ENCODE data around the gene HCFC1R1. TPM values are rescaled to one million over a fixed set of nuclear protein-coding genes. Genes with fewer than 3 reads are reported as not detected.

HCFC1R1 gene
- total RNA-seq, 1 experiment from 2014 or later, result 76.0 TPM

DNA sequence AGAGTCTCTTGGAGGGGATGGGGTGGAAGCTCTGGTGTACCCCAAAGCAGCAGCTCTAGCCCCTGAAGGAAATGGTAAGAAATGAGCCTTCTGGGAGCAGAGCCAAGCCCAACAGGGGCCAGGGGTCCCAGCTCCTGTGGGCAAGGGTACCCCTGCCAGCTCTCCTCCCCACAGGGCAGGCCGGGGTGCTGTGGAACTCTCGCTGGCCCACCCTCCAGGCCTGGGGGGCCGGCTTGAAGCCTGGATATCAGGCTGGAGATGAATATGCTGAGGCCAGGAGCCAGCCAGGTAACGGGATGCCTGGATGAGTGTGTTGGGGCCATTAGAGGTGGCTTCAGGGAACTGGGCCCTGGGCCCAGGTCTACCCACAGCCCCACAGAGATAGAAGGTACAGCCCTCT is 23.2 kb downstream of the HCFC1R1 start:
- H3K36me3 Mint-ChIP-seq, result no peaks in the 10 kb centered on the region
- POLR2A ChIA-PET, result interaction anchor here (1.0 to 13.9 kb wide), 3 partner anchors 21 to 31 kb away, joined by 3 to 502 read pairs (median 3); partner anchors contain the start of genes CLDN6, HCFC1R1, THOC6 and TNFRSF12A
- H3K4me1 Mint-ChIP-seq, result peaks cover 8% of the 10 kb centered on the region
- CTCF ChIA-PET, result interaction anchor here (0.9 to 13.4 kb wide), 15 partner anchors 9 to 162 kb away, joined by 3 to 355 read pairs (median 6); partner anchors contain the start of genes CLDN6, CLDN9, HCFC1R1 and THOC6
- DNase-seq (ENCODE audit: low spot score) (no peak), ATAC-seq (no peak)
- TF ChIP-seq ZNF232 (CRISPR knock-in tag; IDR thresholded peaks at IDR 0.05), result no peak
- no peak for TF ChIP-seq CREM (CRISPR knock-in tag; IDR thresholded peaks at IDR 0.05)
- TF ChIP-seq, protein P1, sequence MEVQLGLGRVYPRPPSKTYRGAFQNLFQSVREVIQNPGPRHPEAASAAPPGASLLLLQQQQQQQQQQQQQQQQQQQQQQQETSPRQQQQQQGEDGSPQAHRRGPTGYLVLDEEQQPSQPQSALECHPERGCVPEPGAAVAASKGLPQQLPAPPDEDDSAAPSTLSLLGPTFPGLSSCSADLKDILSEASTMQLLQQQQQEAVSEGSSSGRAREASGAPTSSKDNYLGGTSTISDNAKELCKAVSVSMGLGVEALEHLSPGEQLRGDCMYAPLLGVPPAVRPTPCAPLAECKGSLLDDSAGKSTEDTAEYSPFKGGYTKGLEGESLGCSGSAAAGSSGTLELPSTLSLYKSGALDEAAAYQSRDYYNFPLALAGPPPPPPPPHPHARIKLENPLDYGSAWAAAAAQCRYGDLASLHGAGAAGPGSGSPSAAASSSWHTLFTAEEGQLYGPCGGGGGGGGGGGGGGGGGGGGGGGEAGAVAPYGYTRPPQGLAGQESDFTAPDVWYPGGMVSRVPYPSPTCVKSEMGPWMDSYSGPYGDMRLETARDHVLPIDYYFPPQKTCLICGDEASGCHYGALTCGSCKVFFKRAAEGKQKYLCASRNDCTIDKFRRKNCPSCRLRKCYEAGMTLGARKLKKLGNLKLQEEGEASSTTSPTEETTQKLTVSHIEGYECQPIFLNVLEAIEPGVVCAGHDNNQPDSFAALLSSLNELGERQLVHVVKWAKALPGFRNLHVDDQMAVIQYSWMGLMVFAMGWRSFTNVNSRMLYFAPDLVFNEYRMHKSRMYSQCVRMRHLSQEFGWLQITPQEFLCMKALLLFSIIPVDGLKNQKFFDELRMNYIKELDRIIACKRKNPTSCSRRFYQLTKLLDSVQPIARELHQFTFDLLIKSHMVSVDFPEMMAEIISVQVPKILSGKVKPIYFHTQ (CRISPR knock-in tag; IDR thresholded peaks at IDR 0.05), result no peak
- TF ChIP-seq, protein P2, sequence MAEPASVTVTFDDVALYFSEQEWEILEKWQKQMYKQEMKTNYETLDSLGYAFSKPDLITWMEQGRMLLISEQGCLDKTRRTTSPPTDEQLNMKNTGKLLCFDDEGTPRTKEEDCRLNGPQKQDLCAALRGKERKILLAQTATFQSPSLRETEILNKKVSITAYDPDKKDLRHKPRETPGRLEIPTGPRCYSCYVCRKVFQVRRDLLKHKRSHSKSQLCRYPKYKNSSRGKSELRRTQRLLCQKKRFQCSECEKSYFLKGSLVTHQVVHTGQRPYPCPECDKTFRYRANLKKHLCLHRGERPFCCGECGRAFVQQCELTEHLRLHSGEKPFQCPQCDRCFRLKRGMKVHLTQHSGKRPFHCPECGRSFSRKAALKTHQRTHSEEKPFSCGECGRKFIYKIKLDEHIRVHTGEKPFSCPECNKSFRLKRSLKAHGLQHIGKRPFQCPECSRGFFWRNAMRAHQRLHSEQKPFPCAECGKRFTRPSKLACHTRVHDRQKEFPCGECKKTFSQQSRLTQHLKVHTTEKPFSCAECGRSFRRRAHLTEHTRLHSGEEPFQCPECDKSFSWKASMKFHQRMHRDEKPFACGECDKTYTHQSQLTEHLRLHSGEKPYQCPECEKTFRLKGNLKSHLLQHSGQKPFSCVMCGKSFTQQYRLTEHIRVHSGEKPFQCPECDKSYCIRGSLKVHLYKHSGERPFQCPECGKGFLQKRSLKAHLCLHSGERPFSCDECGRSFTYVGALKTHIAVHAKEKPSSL (CRISPR knock-in tag; conservative IDR thresholded peaks at IDR 0.05), result no peak
- TF ChIP-seq, protein P3, sequence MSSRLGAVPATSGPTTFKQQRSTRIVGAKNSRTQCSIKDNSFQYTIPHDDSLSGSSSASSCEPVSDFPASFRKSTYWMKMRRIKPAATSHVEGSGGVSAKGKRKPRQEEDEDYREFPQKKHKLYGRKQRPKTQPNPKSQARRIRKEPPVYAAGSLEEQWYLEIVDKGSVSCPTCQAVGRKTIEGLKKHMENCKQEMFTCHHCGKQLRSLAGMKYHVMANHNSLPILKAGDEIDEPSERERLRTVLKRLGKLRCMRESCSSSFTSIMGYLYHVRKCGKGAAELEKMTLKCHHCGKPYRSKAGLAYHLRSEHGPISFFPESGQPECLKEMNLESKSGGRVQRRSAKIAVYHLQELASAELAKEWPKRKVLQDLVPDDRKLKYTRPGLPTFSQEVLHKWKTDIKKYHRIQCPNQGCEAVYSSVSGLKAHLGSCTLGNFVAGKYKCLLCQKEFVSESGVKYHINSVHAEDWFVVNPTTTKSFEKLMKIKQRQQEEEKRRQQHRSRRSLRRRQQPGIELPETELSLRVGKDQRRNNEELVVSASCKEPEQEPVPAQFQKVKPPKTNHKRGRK (CRISPR knock-in tag; IDR thresholded peaks at IDR 0.05; ENCODE audit: borderline replicate concordance), result no peak
- TF ChIP-seq, protein P4, sequence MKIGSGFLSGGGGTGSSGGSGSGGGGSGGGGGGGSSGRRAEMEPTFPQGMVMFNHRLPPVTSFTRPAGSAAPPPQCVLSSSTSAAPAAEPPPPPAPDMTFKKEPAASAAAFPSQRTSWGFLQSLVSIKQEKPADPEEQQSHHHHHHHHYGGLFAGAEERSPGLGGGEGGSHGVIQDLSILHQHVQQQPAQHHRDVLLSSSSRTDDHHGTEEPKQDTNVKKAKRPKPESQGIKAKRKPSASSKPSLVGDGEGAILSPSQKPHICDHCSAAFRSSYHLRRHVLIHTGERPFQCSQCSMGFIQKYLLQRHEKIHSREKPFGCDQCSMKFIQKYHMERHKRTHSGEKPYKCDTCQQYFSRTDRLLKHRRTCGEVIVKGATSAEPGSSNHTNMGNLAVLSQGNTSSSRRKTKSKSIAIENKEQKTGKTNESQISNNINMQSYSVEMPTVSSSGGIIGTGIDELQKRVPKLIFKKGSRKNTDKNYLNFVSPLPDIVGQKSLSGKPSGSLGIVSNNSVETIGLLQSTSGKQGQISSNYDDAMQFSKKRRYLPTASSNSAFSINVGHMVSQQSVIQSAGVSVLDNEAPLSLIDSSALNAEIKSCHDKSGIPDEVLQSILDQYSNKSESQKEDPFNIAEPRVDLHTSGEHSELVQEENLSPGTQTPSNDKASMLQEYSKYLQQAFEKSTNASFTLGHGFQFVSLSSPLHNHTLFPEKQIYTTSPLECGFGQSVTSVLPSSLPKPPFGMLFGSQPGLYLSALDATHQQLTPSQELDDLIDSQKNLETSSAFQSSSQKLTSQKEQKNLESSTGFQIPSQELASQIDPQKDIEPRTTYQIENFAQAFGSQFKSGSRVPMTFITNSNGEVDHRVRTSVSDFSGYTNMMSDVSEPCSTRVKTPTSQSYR (CRISPR knock-in tag; IDR thresholded peaks at IDR 0.05), result no peak
- TF ChIP-seq ZNF671 (CRISPR knock-in tag; IDR thresholded peaks at IDR 0.05), result no peak
- TF ChIP-seq, protein P5, sequence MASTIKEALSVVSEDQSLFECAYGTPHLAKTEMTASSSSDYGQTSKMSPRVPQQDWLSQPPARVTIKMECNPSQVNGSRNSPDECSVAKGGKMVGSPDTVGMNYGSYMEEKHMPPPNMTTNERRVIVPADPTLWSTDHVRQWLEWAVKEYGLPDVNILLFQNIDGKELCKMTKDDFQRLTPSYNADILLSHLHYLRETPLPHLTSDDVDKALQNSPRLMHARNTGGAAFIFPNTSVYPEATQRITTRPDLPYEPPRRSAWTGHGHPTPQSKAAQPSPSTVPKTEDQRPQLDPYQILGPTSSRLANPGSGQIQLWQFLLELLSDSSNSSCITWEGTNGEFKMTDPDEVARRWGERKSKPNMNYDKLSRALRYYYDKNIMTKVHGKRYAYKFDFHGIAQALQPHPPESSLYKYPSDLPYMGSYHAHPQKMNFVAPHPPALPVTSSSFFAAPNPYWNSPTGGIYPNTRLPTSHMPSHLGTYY (CRISPR knock-in tag; IDR thresholded peaks at IDR 0.05), result no peak
- TF ChIP-seq NFATC4 (CRISPR knock-in tag; IDR thresholded peaks at IDR 0.05), result no peak
- no peak for TF ChIP-seq ZBTB21 (CRISPR knock-in tag; IDR thresholded peaks at IDR 0.05; ENCODE audit: borderline replicate concordance)
- no peak for TF ChIP-seq SMAD3 (CRISPR knock-in tag; IDR thresholded peaks at IDR 0.05; ENCODE audit: borderline replicate concordance)
- H3K9me3 Mint-ChIP-seq, result no peaks in the 10 kb centered on the region
- no peaks in the 10 kb centered on the region for H3K27me3 Mint-ChIP-seq (ENCODE audit: low read depth)
- no peak overlapping the region for H3K4me3 Mint-ChIP-seq
- no peak overlapping the region for H3K27ac Mint-ChIP-seq

DNA sequence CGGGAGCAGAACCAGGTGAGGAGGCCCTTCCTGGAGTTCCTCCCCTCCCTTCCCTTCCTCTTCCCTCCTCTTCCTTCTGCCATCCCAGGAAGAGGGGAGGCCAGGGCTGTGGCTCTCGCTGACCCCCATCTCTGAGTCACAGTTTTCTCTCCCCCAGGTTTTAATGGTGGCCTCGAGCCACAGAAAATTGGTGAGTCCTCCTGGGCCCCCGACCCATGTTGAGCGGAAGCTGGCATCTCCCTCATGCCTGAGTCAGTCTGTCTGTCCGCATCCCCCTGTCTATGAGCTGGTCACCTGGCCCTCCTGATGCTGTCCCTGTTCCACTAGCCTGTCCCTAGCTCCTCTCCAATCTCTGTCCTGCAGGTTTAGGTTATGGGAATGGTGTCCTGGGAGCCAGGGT is 23.8 kb downstream of the HCFC1R1 start:
- H3K27ac Mint-ChIP-seq, result no peak overlapping the region
- H3K9me3 Mint-ChIP-seq, result no peaks in the 10 kb centered on the region
- H3K4me1 Mint-ChIP-seq, result peaks cover 5% of the 10 kb centered on the region
- H3K4me3 Mint-ChIP-seq, result no peak overlapping the region
- ChIA-PET POLR2A (interaction anchor here (13.9 kb wide), 1 partner anchor 22 kb away, joined by 502 read pairs; the partner anchor contains the start of genes CLDN6, HCFC1R1, THOC6 and TNFRSF12A), CTCF (interaction anchor here (1.1 to 13.4 kb wide), 3 partner anchors 9 to 30 kb away, joined by 3 to 355 read pairs (median 13); no protein-coding TSS in a partner anchor)
- no peaks in the 10 kb centered on the region for H3K27me3 Mint-ChIP-seq (ENCODE audit: low read depth)
- H3K36me3 Mint-ChIP-seq, result no peaks in the 10 kb centered on the region
- no peak for DNase-seq (ENCODE audit: low spot score)
- ATAC-seq, result no peak
- TF ChIP-seq GABPB1 (CRISPR knock-in tag; IDR thresholded peaks at IDR 0.05) (no peak), TCF7 (CRISPR knock-in tag; IDR thresholded peaks at IDR 0.05; ENCODE audit: low read depth) (no peak), ELF4 (CRISPR knock-in tag; IDR thresholded peaks at IDR 0.05; ENCODE audit: low read depth) (no peak), ETV6 (CRISPR knock-in tag; IDR thresholded peaks at IDR 0.05) (no peak)
- TF ChIP-seq, protein P6, sequence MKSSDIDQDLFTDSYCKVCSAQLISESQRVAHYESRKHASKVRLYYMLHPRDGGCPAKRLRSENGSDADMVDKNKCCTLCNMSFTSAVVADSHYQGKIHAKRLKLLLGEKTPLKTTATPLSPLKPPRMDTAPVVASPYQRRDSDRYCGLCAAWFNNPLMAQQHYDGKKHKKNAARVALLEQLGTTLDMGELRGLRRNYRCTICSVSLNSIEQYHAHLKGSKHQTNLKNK (CRISPR knock-in tag; IDR thresholded peaks at IDR 0.05), result no peak
- TF ChIP-seq, protein P7, sequence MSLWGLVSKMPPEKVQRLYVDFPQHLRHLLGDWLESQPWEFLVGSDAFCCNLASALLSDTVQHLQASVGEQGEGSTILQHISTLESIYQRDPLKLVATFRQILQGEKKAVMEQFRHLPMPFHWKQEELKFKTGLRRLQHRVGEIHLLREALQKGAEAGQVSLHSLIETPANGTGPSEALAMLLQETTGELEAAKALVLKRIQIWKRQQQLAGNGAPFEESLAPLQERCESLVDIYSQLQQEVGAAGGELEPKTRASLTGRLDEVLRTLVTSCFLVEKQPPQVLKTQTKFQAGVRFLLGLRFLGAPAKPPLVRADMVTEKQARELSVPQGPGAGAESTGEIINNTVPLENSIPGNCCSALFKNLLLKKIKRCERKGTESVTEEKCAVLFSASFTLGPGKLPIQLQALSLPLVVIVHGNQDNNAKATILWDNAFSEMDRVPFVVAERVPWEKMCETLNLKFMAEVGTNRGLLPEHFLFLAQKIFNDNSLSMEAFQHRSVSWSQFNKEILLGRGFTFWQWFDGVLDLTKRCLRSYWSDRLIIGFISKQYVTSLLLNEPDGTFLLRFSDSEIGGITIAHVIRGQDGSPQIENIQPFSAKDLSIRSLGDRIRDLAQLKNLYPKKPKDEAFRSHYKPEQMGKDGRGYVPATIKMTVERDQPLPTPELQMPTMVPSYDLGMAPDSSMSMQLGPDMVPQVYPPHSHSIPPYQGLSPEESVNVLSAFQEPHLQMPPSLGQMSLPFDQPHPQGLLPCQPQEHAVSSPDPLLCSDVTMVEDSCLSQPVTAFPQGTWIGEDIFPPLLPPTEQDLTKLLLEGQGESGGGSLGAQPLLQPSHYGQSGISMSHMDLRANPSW (CRISPR knock-in tag; conservative IDR thresholded peaks at IDR 0.05; ENCODE audit: low read depth), result no peak
- TF ChIP-seq, protein P8, sequence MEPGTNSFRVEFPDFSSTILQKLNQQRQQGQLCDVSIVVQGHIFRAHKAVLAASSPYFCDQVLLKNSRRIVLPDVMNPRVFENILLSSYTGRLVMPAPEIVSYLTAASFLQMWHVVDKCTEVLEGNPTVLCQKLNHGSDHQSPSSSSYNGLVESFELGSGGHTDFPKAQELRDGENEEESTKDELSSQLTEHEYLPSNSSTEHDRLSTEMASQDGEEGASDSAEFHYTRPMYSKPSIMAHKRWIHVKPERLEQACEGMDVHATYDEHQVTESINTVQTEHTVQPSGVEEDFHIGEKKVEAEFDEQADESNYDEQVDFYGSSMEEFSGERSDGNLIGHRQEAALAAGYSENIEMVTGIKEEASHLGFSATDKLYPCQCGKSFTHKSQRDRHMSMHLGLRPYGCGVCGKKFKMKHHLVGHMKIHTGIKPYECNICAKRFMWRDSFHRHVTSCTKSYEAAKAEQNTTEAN (CRISPR knock-in tag; IDR thresholded peaks at IDR 0.05), result no peak
